Measurements from ENCODE around the gene MFF.
A peak's percentile ranks its signal among the peaks of the same experiment; 100 is the strongest.

- TF ChIP-seq EGR1 (IDR thresholded peaks at IDR 0.05; ENCODE audit: low read depth) (no peak), POLR2AphosphoS5 (IDR thresholded peaks at IDR 0.05; ENCODE audit: low read depth, low read length) (no peak), EZH2 (IDR thresholded peaks at IDR 0.05) (no peak), TCF7L2 (IDR thresholded peaks at IDR 0.05; ENCODE audit: borderline replicate concordance, extremely low read depth, insufficient read depth, insufficient read length) (no peak), POLR2A (IDR thresholded peaks at IDR 0.05; ENCODE audit: borderline replicate concordance, extremely low read depth, insufficient read depth, insufficient read length) (no peak), ELF1 (IDR thresholded peaks at IDR 0.05; ENCODE audit: borderline replicate concordance, low read depth) (no peak), FOSL1 (IDR thresholded peaks at IDR 0.05; ENCODE audit: low read depth) (no peak), EZH2phosphoT487 (IDR thresholded peaks at IDR 0.05; ENCODE audit: borderline replicate concordance) (no peak), JUND (IDR thresholded peaks at IDR 0.05) (no peak), SP1 (IDR thresholded peaks at IDR 0.05; ENCODE audit: low read depth) (no peak), YY1 (IDR thresholded peaks at IDR 0.05; ENCODE audit: extremely low read depth, insufficient replicate concordance, low read depth, low read length) (no peak)
- TF ChIP-seq, protein P1, sequence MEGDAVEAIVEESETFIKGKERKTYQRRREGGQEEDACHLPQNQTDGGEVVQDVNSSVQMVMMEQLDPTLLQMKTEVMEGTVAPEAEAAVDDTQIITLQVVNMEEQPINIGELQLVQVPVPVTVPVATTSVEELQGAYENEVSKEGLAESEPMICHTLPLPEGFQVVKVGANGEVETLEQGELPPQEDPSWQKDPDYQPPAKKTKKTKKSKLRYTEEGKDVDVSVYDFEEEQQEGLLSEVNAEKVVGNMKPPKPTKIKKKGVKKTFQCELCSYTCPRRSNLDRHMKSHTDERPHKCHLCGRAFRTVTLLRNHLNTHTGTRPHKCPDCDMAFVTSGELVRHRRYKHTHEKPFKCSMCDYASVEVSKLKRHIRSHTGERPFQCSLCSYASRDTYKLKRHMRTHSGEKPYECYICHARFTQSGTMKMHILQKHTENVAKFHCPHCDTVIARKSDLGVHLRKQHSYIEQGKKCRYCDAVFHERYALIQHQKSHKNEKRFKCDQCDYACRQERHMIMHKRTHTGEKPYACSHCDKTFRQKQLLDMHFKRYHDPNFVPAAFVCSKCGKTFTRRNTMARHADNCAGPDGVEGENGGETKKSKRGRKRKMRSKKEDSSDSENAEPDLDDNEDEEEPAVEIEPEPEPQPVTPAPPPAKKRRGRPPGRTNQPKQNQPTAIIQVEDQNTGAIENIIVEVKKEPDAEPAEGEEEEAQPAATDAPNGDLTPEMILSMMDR (IDR thresholded peaks at IDR 0.05 in 2 of 3, conservative IDR thresholded peaks at IDR 0.05 in 1 of 3; ENCODE audit: borderline replicate concordance in 1 of 3, insufficient read depth in 1 of 3, low read depth in 2 of 3, low read length in 2 of 3) = peak; percentile 16 to 50 (median 30); a peak in 3 of 6 replicates
Measured at GRCh38 chr2:227377467-227378351, 52.7 kb downstream of the MFF start.

All from HCT116 (cell line).